HG03521 (cell line): ENCODE data around the gene TULP4.

ENCODE experiments used
- ATAC-seq: cut with Tn5 transposase; IDR thresholded peaks from one replicate; pipeline ENCODE4 v1.9.1; 2021; ENCODE audit warnings: mild to moderate bottlenecking, moderate library complexity; ENCODE audit not compliant: unreplicated experiment

Gene TULP4

GRCh38 chr6:158416883-158417759 is 104.9 kb downstream of the TULP4 start:
- no peak for ATAC-seq

- no peak for ATAC-seq
These were observed 105.5 kb downstream of the TULP4 start for GRCh38 chr6:158417760-158418098.

- ATAC-seq, result no peak
These were observed 106.2 kb downstream of the TULP4 start for GRCh38 chr6:158418501-158418900.

- no peak for ATAC-seq
These were observed 107.2 kb downstream of the TULP4 start for GRCh38 chr6:158419339-158419909.

- ATAC-seq, result no peak
These were observed 109.1 kb downstream of the TULP4 start for GRCh38 chr6:158421381-158421780.

GRCh38 chr6:158422629-158423238 is 110.5 kb downstream of the TULP4 start:
- no peak for ATAC-seq

GRCh38 chr6:158431036-158431435 is 118.8 kb downstream of the TULP4 start:
- no peak for ATAC-seq

- no peak for ATAC-seq
These were observed 119.3 kb downstream of the TULP4 start for GRCh38 chr6:158431560-158431959.

GRCh38 chr6:158437571-158437970 is 125.3 kb downstream of the TULP4 start:
- no peak for ATAC-seq

GRCh38 chr6:158438226-158438625 is 126.0 kb downstream of the TULP4 start:
- ATAC-seq, result no peak

- ATAC-seq, result peak; percentile 78
These were observed 127.0 kb downstream of the TULP4 start for GRCh38 chr6:158439255-158439654.

GRCh38 chr6:158441716-158442215 is 129.5 kb downstream of the TULP4 start:
- ATAC-seq, result no peak

- ATAC-seq, result no peak
These were observed 130.0 kb downstream of the TULP4 start for GRCh38 chr6:158442306-158442705.

GRCh38 chr6:158445426-158446085 is 133.3 kb downstream of the TULP4 start:
- ATAC-seq, result no peak

GRCh38 chr6:158448856-158449255 is 136.6 kb downstream of the TULP4 start:
- no peak for ATAC-seq

- no peak for ATAC-seq
These were observed 139.9 kb downstream of the TULP4 start for GRCh38 chr6:158452191-158452590.

GRCh38 chr6:158457131-158457530 is 144.9 kb downstream of the TULP4 start:
- no peak for ATAC-seq

- ATAC-seq, result no peak
These were observed 145.5 kb downstream of the TULP4 start for GRCh38 chr6:158457616-158458278.

GRCh38 chr6:158459726-158460125 is 147.5 kb downstream of the TULP4 start:
- no peak for ATAC-seq

GRCh38 chr6:158460602-158461169 is 148.4 kb downstream of the TULP4 start:
- no peak for ATAC-seq

GRCh38 chr6:158461954-158462353 is 149.7 kb downstream of the TULP4 start:
- ATAC-seq, result no peak
